ENCODE measurements around the gene OPRD1. TPM values are rescaled to one million over a fixed set of nuclear protein-coding genes. Genes with fewer than 3 reads are reported as not detected.

Gene OPRD1
- total RNA-seq, 4 donors from 2014 or later: under 0.01 TPM; not detected in 3

GRCh38 chr1:28862571-28863403 is 50.8 kb downstream of the OPRD1 start:
- Histone ChIP-seq H3K27me3 (no peaks in the 10 kb centered on the region), H3K4me3 (no peak overlapping the region), H3K36me3 (no peaks in the 10 kb centered on the region), H3K27ac (no peak overlapping the region), H3K4me1 (peaks cover 0 to 11% (median 4%) of the 10 kb centered on the region in 4 donors), H3K9me3 (no peaks in the 10 kb centered on the region)
- 93% methylated on average over 65 of the region's 66 CpGs; no CpG with 5 or more reads in 1 of the 2 donors for WGBS, 2 donors (ENCODE audit: low coverage in 1 of 2)
- no peak for DNase-seq
- in situ Hi-C loops (cut with MboI; ENCODE audit: low pct_ligation_motif_present in 1 of 4, low pct_unique_long_range_greater_than_20kb in 1 of 4, low sequenced_read_pairs in 3 of 4) (no loop called here), intact Hi-C loops (cut with DNase I; ENCODE audit: low total_unique reads) (no loop called here)
- TF ChIP-seq EP300 (IDR thresholded peaks at IDR 0.05; ENCODE audit: low read depth) (no peak), CTCF (IDR thresholded peaks at IDR 0.05) (no peak)

GRCh38 chr1:28864695-28865094 is 52.7 kb downstream of the OPRD1 start:
- Histone ChIP-seq H3K9me3 (no peaks in the 10 kb centered on the region), H3K27ac (no peak overlapping the region), H3K4me3 (no peak overlapping the region), H3K36me3 (no peaks in the 10 kb centered on the region), H3K27me3 (no peaks in the 10 kb centered on the region), H3K4me1 (peaks cover 0 to 11% (median 4%) of the 10 kb centered on the region in 4 donors)
- intact Hi-C loops (cut with DNase I; ENCODE audit: low total_unique reads): no loop called here
- no peak for DNase-seq
- WGBS, 2 donors (ENCODE audit: low coverage in 1 of 2): 71% methylated on average over 6 of the region's 6 CpGs; no CpG with 5 or more reads in 1 of the 2 donors
- no peak for TF ChIP-seq POLR2A (IDR thresholded peaks at IDR 0.05)
- TF ChIP-seq CTCF (IDR thresholded peaks at IDR 0.05): no peak
- no peak for TF ChIP-seq EP300 (IDR thresholded peaks at IDR 0.05; ENCODE audit: low read depth)
- TF ChIP-seq POLR2AphosphoS5 (IDR thresholded peaks at IDR 0.05): no peak
- in situ Hi-C loops (cut with MboI; ENCODE audit: low pct_ligation_motif_present in 1 of 4, low pct_unique_long_range_greater_than_20kb in 1 of 4, low sequenced_read_pairs in 3 of 4): loop anchor here in 1 of 4 donors (5.0 kb wide), 1 partner anchor 77 kb away; no protein-coding TSS in a partner anchor

GRCh38 chr1:28865997-28866650 is 54.2 kb downstream of the OPRD1 start:
- Histone ChIP-seq H3K9me3 (no peaks in the 10 kb centered on the region), H3K27ac (no peak overlapping the region), H3K36me3 (no peaks in the 10 kb centered on the region), H3K4me1 (peaks cover 0 to 3% (median 0%) of the 10 kb centered on the region in 4 donors), H3K27me3 (no peaks in the 10 kb centered on the region), H3K4me3 (no peak overlapping the region)
- intact Hi-C loops (cut with DNase I; ENCODE audit: low total_unique reads) (no loop called here), in situ Hi-C loops (cut with MboI; ENCODE audit: low pct_ligation_motif_present in 1 of 4, low pct_unique_long_range_greater_than_20kb in 1 of 4, low sequenced_read_pairs in 3 of 4) (loop anchor here in 1 of 4 donors (5.0 kb wide), 1 partner anchor 79 kb away; no protein-coding TSS in a partner anchor)
- DNase-seq: no peak
- TF ChIP-seq CTCF (IDR thresholded peaks at IDR 0.05): no peak
- no peak for TF ChIP-seq POLR2AphosphoS5 (IDR thresholded peaks at IDR 0.05)
- no peak for TF ChIP-seq EP300 (IDR thresholded peaks at IDR 0.05; ENCODE audit: low read depth)
- no peak for TF ChIP-seq POLR2A (IDR thresholded peaks at IDR 0.05)
- 76 to 100% methylated on average over 2 to 10 of the region's 10 CpGs for WGBS, 2 donors (ENCODE audit: low coverage in 1 of 2)

GRCh38 chr1:28867850-28868249 is 55.9 kb downstream of the OPRD1 start:
- no peak overlapping the region for H3K4me3 ChIP-seq
- no peak overlapping the region for H3K27ac ChIP-seq
- no peaks in the 10 kb centered on the region for H3K9me3 ChIP-seq
- no peaks in the 10 kb centered on the region for H3K36me3 ChIP-seq
- no peak for DNase-seq
- H3K4me1 ChIP-seq: no peaks in the 10 kb centered on the region
- TF ChIP-seq CTCF (IDR thresholded peaks at IDR 0.05): no peak
- no peak for TF ChIP-seq POLR2AphosphoS5 (IDR thresholded peaks at IDR 0.05)
- TF ChIP-seq EP300 (IDR thresholded peaks at IDR 0.05; ENCODE audit: low read depth): no peak
- WGBS, 2 donors (ENCODE audit: low coverage in 1 of 2): 62 to 69% methylated on average over 3 of the region's 3 CpGs
- H3K27me3 ChIP-seq: no peaks in the 10 kb centered on the region
- intact Hi-C loops (cut with DNase I; ENCODE audit: low total_unique reads) (no loop called here), in situ Hi-C loops (cut with MboI; ENCODE audit: low pct_ligation_motif_present in 1 of 4, low pct_unique_long_range_greater_than_20kb in 1 of 4, low sequenced_read_pairs in 3 of 4) (loop anchor here in 1 of 4 donors (5.0 kb wide), 1 partner anchor 81 kb away; no protein-coding TSS in a partner anchor)

Measured in transverse colon (tissue), 4 donors.